NCI-H2196 treated with DMSO at 0.1 percent for 48 hours (cell line): Measurements from ENCODE around the gene STING1.

Source experiments
- DNase-seq: peaks from one replicate; lab custom pipeline; 2025; ENCODE audit not compliant: unreplicated experiment; lab: John Stamatoyannopoulos, UW

Gene STING1

DNA sequence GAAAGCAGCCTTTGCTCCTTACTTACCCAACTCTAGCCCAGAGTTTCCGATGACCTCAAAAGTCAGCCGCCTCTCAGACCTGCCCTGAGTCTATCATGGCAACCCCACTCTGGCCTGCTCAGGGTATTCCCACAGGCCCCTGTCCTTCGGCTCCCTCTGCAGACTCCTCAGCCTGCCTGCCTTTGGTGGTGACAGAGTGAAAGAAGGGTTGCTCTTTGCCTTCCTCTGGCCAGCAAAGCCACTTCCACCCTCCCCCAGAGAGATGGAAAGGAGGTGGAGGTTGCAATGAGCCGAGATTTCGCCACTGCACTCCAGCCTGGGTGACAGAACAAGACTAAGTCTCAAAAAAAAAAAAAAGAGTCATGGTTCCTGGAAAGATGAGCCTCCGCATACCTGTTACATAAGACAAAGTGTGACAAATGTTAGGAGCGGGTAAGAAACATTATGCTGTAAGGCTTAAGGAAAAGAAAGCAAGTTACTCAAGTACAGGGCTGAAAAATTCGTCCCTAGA lies 14.1 kb downstream of the STING1 start:
- no peak for DNase-seq

DNA sequence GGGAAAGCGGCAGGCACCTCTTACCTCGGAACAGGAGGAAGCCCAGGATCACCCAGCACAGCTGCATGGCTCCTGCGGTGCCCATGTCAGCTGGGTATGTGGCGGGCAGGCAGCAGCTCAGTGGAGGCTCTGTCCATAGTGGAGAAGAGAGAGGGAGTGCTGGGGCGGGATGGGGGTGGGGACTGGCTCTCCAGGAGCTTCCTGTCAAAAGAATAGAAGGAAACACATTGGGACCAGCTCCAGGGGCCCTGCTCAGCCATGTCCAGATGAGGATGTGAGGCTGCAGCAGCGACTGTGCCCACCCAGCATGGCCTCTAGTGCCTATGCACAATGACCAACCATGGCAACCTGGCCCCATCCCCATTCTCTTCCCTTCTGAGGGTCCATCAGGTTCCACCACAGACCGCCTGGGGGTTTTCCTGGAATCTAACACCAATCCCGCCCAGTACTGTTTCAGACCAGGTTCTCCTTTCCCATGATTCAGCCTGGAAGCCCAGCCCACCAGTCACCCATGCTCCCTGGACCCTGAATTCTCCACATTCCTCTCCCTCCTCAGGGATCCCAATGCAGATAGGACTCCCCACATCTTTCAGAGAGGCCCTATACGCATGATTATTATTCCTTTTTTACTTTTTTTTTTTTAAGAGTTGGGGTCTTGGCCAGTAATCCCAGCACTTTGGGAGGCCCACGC lies 19.8 kb downstream of the STING1 start, which contains the start of gene ECSCR:
Gene ECSCR, minus strand, starts transcription at position 158 of the 691 bp plus-strand sequence. Its CDS starts 73 bp downstream, at position 85.
- DNase-seq = no peak

DNA sequence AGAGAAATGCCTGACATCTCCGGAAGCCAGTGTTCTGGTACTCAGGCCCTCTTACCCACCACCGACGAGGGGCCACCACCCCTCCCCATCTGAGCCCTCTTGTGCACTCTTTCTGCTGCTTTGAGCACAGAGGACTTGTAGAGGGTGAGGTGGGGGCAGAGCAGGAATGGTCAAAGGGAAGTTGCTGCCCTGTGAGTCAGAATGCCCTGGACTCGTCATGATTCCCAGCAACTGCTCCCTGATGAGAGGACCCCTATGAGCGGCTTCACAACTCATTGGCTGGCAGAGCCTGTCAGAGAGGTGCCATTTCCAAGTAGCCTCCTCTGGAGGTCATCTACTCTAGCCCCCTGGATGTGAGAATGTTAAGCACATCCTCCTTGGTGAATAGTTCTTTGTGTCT lies 20.9 kb downstream of the STING1 start:
- no peak for DNase-seq

DNA sequence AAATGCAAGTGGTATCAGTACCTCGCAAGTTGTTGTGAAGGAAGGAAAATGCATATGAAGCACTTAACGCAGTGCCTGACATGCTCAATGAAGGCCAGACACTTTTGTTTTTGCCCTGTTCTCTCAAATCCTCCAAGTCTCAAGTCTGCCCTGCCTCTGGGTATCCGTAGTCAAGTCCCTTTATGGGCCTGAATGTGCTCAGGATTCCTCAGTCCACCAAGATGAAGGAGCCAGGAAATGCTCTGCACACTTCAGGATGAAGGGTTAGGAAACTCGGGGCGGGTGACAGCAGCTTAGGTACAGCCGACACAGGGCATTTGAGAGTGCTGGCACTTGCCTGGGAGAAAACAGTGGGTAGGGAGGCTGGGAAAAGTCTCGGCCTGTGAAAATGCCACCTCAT lies 21.4 kb downstream of the STING1 start:
- no peak for DNase-seq

DNA sequence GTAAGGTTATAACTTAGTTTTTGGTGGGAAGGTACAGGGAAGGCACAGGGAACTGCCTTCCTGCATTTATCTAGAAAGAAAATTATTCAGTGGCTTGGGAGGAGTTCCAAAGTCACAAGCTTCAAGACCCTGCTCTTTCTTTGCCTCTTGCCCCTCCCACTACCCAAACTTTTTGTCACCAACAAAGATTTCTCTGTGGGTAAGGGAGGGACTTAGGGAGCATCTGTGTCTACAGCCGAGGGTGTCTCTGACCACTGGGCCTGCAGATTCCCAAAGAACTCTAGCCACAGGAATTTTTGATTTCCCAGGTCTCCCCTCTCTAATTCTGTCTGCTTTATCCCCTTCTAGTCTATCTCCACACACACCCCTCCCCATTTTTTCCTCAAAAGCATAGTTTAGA lies 22.1 kb downstream of the STING1 start:
- DNase-seq = no peak

DNA sequence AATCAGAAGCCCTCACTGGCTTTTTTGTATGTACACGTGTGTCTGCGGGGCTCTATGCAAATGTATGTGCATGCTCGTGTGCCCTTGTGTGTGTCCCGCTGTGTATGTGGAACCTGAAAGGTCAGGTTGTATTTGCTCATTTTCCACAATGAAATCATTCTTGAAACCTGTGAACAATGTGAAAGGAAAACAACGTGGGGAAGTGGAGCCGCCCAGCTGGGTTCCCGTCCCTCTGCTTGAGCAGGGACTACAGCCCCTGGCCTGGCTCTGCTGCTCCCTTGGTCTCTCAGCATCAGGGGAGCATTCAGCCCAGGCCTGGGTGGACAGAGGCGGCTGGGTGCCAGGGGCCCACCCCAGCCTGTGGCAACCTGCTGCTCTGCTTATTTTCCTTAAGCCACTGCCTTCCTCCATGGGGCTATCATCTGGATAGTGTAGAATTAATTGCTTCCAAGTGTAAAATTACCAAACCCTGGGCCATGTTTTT lies 23.1 kb downstream of the STING1 start:
- DNase-seq = no peak

DNA sequence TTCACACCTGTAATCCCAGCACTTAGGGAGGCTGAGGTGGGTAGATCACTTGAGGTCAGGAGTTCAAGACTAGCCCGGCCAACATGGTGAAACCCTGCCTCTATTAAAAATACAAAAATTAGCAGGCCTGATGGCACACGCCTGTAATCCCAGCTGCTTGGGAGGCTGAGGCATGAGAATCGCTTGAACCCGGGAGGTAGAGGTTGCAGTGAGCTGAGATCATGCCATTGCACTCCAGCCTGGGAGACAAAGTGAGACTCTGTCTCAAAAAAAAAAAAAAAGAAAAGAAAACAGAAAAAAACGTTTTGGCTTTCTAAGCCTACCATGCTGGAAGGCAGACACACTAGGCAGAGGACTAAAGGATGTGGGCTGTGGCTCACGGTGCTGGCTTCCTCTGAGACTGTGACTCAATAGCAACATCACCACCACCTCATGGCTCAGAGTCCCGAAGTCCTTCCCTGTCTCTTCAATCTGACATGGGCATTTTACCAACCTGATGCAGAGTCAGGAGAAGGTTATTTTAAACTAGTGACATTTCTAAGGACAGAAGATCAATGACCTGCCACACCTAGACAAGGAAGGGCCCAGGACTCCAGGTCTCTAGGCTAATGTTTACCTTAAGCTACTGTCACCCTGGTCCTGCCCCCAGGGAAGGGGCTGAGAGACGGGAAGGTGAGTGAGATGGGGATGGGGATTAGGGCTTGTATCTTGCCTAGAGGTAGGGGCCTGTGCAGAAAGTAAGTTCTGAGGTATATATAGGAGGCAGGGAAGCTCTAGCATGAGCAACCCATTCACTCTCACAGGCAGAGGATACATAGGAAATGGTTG lies 23.8 kb downstream of the STING1 start:
- no peak for DNase-seq

DNA sequence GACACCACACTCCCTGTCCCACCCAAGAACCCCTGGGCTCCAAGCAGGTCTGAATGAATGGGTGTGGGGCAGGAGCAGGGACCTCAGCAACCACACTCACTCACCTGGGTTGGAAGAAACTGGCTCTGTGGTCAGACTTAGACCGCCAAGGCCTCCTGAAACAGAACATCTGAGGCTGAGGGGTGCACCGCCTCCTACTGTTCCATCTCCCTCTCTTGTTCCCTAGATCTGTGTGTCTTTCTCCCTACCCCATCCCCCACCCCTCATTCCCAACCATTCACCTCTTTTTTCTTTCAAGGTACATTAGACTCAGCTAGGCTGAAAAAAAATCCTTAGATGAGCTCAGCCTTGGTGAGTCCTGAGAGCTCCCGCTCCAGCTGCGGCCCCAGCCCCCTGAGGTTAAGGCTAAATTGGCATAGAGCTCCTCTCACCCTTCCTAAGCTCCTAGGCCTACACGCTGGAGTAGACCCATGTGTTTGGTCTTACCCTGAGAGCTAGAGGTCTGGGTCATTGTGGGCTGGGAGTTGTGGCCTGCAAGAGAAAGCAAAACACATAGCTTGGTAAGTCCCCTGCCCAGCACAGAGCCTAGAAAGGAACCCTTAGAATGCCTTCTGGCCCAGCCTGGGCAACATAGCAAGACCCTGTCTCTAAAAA lies 24.8 kb downstream of the STING1 start:
- DNase-seq = no peak

DNA sequence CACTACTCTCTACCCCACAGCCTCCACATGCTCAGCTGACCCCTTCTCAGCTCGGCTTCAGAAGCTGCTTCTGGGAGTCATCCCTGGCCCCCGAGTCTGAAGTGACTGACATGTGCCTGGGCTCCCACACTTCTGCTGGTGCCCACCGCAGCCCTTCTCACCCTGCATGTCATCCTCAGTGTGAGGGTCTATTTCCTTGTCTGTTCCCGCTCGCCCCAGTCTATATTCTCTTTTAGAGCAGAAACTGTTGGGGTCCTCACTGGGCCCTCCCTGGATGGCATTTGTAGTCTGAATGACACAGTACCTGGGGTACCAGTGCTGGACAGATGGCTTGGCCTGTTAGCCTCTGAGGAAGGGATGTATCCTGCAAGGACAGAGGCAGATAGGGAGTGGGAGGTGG lies 25.3 kb downstream of the STING1 start:
- DNase-seq = no peak

DNA sequence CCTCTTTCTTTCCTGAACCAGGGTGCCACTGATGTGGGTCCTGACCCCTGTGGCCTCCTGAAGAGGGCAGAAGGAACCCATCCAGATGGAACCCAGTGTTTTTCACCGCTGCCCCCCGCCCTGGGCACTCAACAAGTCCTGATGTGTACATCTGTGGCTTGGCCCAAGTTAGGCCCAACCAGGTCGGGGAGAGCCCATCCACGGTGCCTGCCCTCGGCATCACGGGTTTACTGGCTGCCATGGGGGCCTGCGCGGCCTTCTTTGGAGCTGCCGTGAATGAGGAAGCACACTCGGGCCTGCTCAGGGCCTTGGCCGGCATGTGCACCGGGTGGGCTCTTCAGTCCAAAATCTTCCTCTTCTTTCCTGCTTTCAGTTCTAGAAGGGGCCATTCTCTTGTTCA lies 25.8 kb downstream of the STING1 start:
- no peak for DNase-seq

DNA sequence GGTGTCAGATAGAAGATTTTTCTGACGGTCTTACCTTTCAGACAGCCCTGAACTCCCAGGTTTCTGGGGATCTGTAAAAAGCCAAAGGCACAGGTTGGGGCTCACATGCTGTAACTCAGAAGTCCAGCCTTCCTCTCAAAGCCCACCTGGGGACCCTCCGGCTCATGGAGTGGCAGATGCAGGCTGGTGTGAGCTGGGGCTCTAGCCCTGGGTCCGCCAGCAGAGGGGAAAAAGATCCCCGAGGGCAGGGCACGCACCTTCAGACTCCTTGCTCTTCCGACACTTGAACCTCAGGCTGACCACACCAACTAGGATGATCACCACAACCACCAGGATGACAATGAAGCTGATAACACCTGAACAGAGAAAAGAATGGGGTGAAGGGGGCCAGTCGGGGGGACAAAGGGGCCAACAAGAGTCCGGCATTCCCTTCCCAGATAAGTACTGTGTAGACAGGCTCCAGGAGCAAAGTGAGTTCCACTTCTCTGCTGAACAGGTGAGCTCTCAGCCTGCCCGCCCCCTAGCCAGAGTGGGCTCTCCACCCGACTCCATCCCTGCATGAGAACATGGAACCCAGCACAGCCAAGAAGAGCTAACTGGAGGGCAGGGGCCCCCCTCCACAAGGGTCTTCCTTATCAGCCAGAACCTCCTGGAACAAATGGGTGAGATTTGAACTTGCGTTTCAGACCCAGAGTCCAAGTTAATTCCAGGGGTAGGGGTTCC lies 27.8 kb downstream of the STING1 start:
- DNase-seq = no peak

DNA sequence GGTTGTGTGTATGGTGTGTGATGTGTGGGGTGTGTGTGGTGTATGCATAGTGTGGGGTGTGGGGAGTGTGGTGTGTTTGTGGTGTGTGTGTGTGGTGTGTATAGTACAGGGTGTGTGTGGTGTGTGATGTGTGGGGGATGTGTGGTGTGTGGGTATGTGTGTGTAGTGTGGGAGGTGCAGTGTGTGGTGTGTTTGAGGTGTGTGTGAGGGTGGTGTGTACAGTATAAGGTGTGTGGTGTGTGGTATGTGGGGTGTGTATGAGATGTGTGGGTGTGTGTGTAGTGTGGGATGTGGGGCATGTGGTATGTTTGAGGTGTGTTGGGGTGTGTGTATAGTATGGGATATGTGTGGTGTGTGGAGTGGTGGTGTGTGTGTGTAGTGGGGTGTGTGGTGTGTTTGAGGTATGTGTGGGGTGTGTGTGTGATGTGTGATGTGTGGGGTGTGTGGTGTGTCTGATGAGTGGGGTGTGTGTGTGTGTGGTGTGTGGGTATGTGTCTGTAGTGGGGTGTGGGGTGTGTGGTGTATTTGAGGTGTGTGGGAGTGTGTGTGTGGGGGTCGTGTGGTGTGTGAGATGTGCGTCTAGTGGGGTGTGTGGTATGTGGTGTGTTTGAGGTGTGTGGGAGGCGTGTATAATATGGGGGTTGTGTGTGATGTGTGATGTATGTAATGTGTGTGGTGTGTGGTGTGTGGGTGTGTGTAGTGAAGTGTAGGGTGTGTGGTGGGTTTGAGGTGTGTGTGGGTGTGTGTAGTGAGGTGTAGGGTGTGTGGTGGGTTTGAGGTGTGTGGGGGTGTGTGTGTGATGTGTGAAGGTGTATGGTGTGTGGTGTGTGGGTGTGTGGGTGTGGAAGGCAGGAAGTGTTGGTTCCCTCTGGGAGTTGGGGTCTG lies 28.6 kb downstream of the STING1 start:
- DNase-seq = no peak

DNA sequence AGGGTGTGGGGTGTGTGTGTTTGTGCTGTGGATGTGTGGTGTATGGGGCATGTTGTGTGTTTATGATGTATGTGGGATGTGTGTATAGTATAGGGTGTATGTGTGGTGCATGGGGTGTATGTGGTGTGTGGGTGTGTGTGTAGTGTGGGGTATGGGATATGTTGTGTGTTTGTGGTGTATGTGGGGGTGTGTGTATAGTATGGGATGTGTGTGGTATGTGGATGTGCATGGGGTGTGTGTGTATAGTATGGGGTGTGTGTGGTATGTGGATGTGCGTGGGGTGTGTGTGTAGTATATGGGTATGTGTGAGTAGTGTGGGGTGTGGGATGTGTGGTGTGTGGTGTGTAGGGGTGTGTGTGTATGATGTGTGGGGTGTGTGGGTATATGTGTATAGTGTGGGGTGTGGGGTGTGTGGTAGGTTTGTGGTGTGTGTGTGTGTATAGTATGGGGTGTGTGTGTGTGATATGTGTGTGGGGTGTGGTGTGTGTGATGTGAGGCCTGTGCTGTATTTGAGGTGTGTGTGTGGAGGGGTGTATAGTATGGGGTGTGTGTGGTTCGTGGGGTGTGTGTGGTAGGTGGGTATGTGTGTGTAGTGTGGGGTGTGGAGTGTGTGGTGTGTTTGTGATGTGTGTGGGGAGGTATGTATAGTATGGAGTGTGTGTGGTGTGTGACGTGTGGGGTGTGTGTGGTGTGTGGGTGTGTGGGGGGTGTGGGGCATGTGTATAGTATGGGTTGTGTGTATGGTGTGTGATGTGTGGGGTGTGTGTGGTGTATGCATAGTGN lies 30.5 kb downstream of the STING1 start:
- no peak for DNase-seq

DNA sequence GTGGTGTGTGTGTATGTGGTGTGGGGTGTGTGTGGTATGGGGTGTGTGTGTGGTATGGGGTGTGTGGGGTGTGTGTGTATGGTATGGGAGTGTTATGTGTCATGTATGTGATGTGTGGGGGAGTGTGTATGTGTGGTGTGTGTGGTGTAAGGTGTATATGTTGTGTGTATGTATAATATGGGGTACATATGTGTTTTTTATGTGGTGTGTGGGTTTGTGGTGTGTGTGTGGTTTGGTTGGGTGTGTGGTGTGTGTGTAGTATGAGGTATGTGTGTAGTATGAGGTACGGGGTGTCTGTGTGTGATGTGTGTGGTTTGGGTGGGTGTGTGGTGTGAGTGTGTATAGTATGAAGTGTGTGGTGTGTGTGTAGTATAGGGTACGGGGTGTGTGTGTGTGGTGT lies 31.4 kb downstream of the STING1 start:
- no peak for DNase-seq

DNA sequence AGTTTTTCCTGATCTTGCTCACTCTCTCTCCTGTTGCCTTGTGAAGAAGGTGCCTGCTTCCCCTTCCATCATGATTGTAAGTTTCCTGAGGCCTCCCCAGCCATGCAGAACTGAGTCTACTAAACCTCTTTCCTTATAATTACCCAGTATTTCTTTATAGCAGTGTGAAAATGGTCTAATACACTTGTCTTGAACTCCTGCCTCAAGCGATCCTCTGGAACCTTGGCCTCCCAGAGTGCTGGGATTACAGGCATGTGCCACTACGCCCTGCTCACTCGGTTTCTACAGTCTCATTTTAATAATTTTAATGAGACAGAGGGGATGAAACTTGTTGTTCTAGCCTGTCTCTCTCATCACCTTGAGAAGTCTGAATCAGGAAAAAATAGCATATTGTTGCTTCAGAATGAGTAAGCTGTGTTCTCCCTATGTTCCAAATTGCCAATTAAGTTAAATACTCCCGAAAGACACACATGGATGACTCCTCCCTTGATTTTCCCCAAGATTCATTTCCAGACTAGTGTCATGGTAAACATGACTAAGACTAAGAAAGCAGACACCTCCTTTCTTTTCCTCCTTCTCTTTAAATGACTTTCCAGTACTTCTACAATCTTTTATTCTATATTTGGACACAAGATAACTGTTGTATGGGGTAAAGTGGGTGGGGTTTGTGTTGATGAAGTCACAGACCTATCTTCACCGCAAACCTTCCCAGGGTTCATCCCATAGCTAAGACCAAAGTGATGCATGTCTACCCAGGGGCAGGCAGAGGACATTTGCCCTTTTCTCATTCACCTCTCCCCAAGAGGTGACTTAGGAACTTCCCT lies 35.4 kb downstream of the STING1 start:
- no peak for DNase-seq

DNA sequence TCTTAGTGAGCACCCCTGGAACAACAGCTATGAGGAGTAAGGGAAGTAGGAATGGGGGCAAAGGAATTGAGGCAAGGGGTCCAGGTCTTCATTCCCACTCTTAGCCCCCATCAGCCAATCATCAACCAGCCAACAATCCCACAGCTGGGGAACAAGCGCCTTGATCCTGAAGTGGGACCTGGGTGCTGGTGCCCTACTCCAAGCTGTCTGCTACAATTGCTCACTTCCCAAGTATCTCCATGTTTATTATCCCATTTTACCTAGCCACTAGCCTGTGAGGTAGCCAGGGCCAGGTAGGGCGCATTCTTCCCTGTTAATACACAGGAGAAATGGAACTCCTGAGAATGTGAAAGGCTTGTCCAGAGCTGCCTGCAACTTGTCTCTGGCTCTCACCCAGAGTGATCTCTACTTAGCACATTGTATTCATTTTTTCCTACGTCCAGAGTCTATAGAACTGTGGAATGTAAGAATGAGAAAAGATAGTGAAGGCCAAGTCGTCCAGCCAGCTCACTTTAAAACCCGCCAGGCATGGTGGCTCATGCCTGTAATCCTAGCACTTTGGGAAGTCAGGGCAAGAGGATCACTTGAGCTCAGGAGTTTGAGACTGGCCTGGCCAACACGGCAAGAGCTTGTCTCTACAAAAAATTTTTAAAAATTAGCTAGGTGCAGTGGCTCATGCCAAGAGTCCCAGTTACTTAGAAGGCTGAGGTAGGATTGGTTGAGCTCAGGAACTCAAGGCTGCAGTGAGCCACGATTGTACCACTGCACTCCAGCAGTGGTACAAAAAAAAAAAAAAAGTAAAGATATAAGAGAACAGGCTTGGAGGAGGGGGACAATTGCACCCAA lies 37.0 kb downstream of the STING1 start:
- no peak for DNase-seq

DNA sequence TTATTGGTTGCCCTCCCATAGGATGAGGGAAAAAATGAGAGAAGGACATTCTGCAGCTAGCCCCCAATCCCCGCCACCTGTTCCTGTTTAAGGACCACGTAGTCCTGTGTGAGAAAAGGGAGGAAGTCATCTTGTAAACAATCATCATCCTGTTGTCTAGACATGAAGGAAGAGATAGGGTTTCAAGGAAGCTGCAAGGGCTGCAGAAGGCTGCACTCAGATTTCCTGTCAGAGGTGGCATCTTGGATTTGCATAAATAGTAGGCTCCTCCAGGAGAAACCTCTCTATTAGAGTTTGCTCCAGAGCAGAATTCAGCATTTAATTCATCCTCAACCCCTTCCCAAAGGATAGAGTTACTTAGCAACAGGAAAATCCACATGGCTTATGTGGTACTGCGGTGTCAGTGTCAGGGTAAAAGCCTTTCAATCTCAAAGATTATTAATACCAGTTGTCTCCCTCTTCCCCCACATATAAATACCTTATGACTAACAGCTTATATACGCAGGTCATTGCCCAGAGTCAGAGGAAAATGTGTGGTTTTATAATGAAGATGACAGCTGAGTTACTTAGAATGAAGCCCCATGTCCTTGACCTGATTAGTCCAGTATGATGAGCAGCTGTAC lies 38.6 kb downstream of the STING1 start:
- no peak for DNase-seq
